GM19238 (cell line): Measurements from ENCODE around the gene HMX2.
A peak's percentile ranks its signal among the peaks of the same experiment; 100 is the strongest.

ENCODE experiments used
- DNase-seq: peaks from one replicate; pipeline ENCODE4 v3.0.0; 2011; ENCODE audit warnings: low spot score; ENCODE audit not compliant: insufficient read length

Gene HMX2

GRCh38 chr10:123147635-123148413, at the start of gene HMX2:
TSS of gene HMX2 (plus strand) at chr10:123148136. CDS start at chr10:123148379, 243 bp downstream.
- no peak for DNase-seq

DNA sequence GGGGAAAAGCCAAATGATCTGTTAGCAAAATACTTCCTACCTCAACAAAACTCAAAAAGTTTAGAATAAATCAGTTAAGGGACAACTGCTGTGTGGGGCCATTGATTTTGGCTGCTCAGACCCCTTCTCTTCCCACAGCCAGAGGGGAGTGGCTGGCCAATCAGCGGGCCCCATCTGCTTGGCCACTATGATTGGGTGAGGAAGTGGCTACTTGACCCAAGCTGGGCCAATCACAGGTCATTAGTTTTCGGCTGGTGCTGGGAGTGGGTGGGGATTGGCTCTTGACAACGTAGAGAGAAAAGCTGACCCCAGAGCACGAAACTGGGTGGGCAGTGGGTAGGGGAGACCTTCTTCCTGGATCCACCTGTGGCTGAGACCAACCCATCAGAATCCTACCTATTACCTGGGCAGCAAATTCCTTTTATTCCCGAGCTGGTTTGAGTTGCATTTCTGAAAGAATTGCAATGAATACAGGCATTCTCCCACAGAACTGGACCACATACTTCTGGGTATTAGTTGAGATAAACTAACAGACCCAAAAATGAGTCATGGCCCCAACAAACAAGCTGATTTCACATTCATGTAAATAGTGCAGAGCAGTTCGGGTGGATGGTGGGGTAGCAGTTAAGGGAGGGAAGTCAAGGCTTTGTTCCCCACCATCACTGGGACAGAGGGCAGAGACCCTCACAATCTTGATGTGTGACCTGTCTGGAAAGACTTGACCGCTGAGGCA, 47.7 kb upstream of the HMX2 start:
- no peak for DNase-seq

DNA sequence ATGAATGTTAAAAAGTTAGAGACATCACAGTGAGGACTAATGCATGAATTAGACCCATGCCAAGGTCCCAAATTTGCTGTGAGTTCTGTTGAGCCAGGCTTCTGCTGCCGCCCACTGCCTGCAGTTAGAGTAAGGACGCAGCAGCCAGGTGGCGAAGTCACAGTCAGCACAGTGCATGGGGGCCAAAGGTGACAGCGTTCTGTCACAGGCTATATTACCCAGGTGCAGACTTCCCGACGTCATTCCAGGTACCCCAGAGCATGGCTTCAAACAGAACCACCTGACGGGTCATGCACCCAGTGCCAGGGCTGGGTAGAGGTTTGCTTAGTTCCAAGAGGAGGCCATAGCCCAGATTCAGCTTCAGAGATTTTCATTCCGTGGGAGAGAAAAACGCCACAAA, 46.1 kb upstream of the HMX2 start:
- DNase-seq, result no peak

DNA sequence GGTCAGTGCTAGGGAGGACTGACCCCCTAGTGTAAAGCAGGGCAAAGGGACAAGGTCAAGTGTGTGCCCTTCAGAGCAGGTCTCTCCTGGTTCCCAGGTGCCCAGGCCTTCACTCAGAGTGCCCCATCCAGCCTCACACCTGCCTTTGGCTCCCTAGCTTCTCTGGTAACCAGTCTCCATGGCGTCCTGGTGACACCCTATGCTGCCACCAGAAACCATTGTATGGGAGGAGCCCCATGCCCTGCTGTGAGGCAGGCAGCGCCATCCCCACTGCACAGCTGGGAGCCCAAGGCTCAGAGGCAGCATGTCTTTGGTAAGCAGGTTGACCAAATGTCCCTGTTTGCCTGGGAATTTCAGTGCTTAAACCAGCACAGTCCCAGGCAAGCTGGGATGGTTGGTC, 45.3 kb upstream of the HMX2 start:
- DNase-seq, result no peak

GRCh38 chr10:123103944-123104343, 44.0 kb upstream of the HMX2 start:
- DNase-seq, result no peak

GRCh38 chr10:123109466-123109865, 38.5 kb upstream of the HMX2 start:
- DNase-seq, result no peak

DNA sequence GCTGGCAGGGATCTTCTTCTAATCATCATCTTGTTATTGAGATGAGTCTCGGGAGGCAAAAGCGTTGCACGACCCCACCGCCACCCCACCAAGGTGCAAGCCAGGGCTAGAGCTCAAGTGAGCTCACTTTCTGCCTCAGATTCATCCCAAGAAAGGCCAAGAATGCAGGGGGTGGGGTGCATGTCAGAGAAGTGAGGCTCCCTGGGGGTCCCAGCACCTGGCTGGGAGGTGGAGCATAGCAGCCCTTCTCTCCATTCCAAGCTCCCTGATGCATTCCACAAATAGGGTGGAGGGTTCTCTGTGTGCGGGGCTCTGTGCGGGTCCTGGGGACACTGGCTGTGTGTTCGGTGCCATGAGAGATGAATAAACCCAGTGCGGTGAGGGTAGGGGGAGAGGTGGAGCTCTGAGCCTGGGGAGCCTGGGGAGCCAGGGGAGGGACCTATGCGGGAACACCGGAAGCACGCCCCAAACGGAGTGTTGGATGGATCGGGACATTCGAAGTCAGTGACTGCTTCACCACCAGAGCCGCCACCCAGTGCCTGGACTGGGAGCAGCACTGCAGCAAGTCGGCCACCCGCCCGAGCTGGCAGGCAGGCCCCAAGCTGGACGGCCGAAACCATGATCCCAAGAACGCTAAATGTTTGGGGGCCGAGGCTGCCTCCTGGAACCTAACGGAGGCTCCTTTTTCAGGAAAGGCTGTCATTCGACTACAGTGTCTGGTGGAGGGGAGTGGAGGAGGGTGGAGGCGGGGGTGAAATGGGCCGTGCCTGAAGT, 30.1 kb upstream of the HMX2 start:
- DNase-seq, result no peak

- DNase-seq, result no peak
These were observed 28.9 kb upstream of the HMX2 start for GRCh38 chr10:123119081-123119480.

- no peak for DNase-seq
These were observed 21.7 kb upstream of the HMX2 start for GRCh38 chr10:123126246-123126645.

DNA sequence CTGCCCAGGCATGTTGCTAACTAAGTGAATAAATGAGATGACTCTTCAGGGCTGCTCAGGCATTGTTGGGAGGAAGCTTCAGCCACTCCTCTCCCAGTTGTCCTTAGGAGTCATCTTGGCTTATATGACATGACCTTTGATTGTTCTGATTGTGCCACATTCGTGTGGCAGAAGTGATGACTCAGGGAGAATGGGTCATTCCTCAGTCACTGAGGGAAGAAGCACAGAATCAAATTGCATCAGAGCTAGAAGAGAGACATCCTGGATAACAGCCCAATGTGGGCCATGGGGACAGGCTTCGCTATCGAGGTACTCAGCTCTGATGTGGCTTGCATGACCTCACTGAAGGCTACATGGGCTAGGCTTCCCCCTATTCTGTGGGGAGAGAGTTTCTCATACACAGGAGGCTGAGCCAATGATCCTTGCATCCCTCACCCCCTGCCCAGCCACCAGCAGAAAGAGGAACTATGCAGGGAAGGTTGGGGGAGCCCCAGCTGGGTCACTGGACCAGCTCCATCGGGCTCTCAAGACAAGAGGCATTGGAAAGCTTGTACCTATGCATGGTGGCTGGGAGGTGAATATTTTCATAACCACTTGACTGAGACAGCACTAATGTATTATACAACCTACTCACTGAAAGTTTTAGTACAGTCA, 18.2 kb upstream of the HMX2 start:
- no peak for DNase-seq

DNA sequence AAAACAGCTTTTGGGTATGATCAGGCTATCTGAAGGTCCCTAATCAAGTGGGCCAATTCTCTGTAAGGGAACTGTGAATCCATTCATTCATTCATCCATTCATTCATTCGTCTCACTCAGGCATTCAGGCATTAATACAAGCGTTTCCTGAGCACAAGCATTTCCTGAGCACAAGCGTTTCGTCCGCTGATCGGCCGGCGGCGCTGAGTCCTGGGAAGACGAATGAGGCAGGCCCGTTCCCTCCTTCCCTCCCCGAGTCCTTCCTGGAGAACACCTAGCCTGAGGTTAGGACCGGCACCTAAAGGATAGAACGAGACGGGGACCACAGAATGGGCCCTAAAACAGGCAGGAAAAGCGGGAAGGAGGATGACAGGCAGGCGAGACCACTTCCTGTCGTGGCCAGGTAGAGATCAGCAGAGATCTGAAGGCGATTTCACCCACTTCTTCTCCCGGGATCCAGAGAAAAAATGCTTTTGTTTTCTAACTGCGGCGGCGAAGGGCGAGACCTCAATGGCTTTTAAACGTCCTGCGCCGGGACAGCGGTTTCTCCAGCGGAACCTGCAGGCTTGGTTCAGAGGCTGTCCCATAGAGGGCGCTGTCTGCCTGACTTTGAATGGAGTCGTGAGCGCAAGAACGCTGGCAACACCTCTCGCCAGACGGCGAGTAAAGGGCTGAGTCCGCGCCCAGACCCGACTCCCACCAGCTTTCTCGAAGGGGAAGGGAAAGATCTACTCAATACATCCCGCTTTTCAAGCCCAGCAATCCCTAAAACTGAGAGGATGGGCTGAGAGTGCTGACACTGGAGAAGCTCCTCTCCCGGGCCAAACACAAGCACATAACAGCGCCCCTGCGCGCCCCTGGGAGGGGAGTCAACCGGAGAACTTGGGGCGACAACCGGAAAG, 15.1 kb upstream of the HMX2 start:
- DNase-seq, result peak; percentile 83

DNA sequence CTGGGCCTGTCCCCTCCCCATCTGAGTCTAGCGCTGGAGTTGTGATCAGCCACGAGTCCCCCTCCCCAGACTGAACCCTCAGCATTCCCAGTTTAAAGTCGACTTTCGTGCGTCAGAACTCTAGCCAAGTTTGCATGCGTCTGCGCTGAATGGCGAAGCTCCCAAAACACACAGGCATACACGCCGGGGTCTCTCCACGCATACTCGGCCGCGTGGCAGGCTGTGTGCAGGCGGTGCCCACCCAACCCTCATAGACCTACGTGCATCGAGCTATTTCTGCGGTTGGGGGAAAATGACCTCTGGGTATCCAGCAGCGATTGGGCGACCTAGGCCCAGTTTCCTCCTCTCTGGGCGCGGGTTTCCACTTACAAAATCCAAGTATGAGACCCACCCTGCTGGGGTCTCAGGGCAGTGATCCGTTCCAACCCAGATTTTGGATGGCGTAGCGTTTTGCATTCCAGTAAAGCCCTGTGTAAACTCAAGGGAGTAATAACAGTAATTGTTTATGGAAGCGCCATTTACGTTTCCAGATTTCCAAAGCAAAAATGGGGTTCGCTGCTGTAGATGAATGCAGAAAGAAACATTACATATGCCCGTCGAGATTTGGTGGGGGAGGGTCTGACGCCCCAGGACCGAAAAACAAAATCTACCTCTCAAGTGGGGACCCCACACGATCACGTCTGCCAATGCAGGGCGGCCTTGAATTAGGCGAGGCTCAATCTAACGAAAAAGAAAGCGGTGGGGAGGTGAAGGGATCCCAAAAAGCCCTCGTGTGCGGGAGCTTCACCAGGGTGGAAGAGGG, 14.2 kb upstream of the HMX2 start:
- DNase-seq, result no peak

DNA sequence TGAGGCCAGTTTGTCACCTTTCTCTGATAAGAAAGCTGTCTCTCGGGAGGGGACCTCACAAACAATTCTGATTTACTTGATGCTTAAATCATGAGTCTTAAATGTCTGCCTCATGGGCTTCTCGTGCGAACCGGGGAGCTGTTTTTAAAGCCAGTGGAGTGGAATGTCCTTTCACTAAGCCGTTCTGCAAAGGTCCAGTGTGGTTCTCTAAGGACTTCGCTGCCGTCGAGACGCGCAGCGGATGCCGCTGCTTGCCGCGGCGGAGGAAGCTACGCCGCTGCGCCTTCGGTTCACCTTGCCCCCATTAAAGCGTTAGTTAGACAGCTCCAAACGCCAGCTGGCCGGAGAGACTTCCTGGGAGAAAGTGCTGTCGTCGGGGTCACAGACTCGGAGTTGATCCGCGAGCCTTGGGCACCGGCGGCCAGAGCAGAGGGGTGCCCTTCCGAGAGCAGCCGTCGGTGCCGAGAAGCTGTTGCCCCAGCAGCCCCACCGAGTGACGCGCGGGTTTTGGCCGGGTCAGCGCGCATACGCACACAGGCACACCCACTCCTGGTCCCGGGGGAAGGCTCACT, 13.5 kb upstream of the HMX2 start:
- no peak for DNase-seq

- DNase-seq, result no peak
These were observed 13.0 kb upstream of the HMX2 start for GRCh38 chr10:123134915-123135414.

GRCh38 chr10:123135415-123136141, 12.4 kb upstream of the HMX2 start, which contains the start of gene HMX3:
TSS of gene HMX3 (plus strand) at chr10:123135970. CDS start at chr10:123136051, 81 bp downstream.
- DNase-seq, result no peak

GRCh38 chr10:123136221-123136805, 11.6 kb upstream of the HMX2 start:
- DNase-seq, result no peak

GRCh38 chr10:123136806-123137642, 10.9 kb upstream of the HMX2 start:
- no peak for DNase-seq
